KOPT-K1 (cell line): ENCODE measurements around the gene XCL2.
"Not testable (repeated sequence)": the region's sequence is repeated elsewhere in the genome, so short reads cannot be mapped to it uniquely, and the experiment has no call there.

Experiments
- H3K27ac ChIP-seq: fragments of 200-600 bp; sonication (generic); 2 replicates; pipeline ENCODE4 v1.5.1; 2016; ENCODE audit warnings: antibody characterized with exemption, mild to moderate bottlenecking, low read depth, low read length; ENCODE audit not compliant: poor library complexity, severe bottlenecking
- H3K36me3 ChIP-seq: fragments of 200-600 bp; sonication (generic); 2 replicates; pipeline ENCODE4 v1.5.1; 2017; ENCODE audit warnings: antibody characterized with exemption, mild to moderate bottlenecking, low read length, moderate library complexity; ENCODE audit not compliant: insufficient read depth
- H3K9me3 ChIP-seq: fragments of 200-600 bp; sonication (generic); 2 replicates; pipeline ENCODE4 v1.5.1; 2017; ENCODE audit warnings: antibody characterized with exemption, low read length, mild to moderate bottlenecking; ENCODE audit not compliant: insufficient read depth, poor library complexity, severe bottlenecking

XCL2 gene, protein sequence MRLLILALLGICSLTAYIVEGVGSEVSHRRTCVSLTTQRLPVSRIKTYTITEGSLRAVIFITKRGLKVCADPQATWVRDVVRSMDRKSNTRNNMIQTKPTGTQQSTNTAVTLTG

DNA sequence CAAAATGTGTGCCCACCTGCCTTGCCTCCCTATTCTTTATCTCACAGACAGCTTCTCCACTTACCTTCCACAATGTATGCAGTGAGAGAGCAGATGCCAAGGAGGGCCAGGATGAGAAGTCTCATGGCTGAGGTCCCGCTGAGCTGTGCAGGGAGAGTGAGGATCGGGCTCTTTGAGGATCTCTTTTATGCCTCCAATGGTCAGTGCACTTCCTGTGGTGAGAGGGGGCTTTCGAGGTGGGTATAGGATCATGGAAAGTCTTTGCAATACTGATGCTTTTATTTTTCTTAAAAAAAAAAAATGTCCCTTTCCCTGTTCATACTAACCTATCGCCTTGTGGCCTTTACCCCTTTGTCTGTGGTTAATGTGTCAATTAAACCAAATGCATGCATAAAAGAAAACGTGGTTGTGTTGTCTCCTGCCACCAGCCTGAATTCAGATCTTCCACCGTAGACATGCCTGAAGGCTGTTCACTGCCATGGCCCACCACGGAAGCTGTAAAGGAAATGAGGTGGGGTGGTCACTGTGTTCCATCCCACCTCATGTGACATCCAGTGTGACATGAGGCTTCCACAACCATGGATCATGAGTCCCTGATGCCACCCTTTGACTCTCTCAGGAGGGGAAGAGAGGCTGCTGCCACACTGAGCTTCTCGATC lies at the start of gene XCL2:
Gene XCL2 (minus strand): TSS at position 158 of the 659 bp plus-strand sequence. CDS start 33 bp downstream, at position 125.
- not testable (repeated sequence) for H3K9me3 ChIP-seq, H3K27ac ChIP-seq, H3K36me3 ChIP-seq

GRCh38 chr1:168591641-168592250 lies 47.9 kb upstream of the XCL2 start:
- Histone ChIP-seq H3K27ac (no peak overlapping the region), H3K9me3 (no peaks in the 10 kb centered on the region), H3K36me3 (no peaks in the 10 kb centered on the region)

- Histone ChIP-seq H3K9me3 (no peaks in the 10 kb centered on the region), H3K27ac (no peak overlapping the region), H3K36me3 (no peaks in the 10 kb centered on the region)
Observed at GRCh38 chr1:168591066-168591465, 47.3 kb upstream of the XCL2 start.

GRCh38 chr1:168589167-168589566 lies 45.4 kb upstream of the XCL2 start:
- no peaks in the 10 kb centered on the region for H3K9me3 ChIP-seq
- no peaks in the 10 kb centered on the region for H3K36me3 ChIP-seq

DNA sequence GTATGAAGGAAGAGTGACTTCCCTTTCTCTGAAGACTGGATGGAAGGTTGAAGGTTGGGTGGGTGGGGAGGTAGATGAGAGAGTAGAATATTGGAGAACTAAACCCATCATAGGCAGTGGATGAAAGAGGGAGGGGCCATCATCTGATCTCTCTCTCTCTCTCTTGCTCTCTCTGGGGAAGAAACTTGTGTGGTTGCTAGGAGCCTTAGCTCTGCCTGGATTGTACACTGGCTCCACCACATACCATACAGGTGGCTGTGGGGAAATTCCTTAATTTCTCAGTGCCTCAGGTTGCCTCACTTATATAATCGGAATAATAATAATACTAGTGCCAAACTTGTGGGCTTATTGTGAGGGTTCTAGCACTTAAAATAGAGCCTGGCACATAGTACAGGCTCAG lies 42.1 kb upstream of the XCL2 start:
- Histone ChIP-seq H3K27ac (no peak overlapping the region), H3K36me3 (no peaks in the 10 kb centered on the region), H3K9me3 (no peaks in the 10 kb centered on the region)

More at GRCh38 chr1:168589167-168589566, 45.4 kb upstream of the XCL2 start:
- H3K27ac ChIP-seq: no peak overlapping the region

GRCh38 chr1:168585191-168585590 lies 41.4 kb upstream of the XCL2 start:
- Histone ChIP-seq H3K9me3 (no peaks in the 10 kb centered on the region), H3K27ac (no peak overlapping the region), H3K36me3 (no peaks in the 10 kb centered on the region)

- H3K9me3 ChIP-seq: no peaks in the 10 kb centered on the region
- no peaks in the 10 kb centered on the region for H3K36me3 ChIP-seq
- H3K27ac ChIP-seq: no peak overlapping the region
Observed at GRCh38 chr1:168583571-168583970, 39.8 kb upstream of the XCL2 start.

DNA sequence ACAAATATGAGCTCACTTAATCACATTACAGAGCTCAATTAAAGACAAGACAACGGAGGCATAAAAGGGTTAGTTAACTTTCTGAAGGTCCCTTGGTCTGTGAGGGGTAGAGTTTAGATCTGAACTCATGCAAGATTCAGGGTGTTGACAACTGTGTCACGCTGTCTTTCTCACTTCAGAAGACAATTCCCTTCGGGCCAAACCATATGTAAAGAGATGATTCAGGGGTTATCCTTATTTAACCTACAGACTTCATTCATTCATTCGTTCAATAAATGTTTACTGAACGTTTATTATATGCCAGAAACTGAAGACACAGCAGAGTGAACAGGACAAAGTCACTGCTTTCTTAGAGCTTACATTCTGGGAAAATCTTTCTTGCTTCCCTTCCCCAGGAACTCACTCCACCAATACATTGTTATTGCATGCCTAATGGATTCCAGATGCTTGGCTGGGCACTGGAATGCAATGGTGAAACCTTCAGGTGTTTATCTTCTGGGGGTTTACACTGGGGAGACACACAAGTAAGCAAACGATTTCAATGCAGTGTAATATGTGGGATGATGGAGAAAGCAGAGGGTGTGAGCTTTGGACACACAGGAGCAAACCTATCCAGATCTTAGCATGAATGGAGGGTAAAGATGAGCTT lies 39.0 kb upstream of the XCL2 start:
- Histone ChIP-seq H3K9me3 (no peaks in the 10 kb centered on the region), H3K27ac (no peak overlapping the region), H3K36me3 (no peaks in the 10 kb centered on the region)

DNA sequence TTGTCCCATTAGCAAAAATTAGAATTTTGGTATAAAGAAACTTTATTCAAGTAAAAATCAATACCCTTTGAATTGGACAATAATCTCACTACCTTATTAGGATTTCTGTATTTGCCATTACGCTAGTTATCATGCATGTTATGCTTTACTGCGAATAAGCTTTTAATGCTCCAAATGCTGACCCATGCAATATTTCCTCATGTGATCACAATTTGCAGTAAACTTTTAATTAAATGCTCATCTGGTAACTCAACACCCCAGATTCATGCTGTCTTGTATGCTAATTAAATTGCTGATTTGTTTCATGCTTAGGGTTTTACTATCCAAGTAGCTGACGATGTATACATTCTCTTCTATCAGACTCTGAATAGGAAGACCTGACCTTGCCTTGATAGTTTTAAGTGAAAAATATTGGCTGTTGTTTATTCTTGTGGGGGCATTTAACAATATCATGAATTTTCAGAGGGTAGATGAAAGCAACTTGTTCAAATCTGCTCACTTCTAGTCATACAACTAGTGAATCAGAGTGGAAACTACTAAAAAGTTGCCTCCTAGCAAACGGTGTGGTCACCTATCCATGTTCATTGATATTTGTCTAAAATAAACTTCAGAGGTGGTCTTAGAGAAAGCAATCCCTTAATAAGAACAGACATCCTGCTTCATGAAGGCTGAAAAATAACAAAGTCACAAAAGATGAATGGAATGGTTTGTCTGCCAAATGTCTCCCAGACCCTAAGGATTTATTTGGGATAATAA lies 38.2 kb upstream of the XCL2 start:
- no peaks in the 10 kb centered on the region for H3K9me3 ChIP-seq
- H3K36me3 ChIP-seq: no peaks in the 10 kb centered on the region
- no peak overlapping the region for H3K27ac ChIP-seq

DNA sequence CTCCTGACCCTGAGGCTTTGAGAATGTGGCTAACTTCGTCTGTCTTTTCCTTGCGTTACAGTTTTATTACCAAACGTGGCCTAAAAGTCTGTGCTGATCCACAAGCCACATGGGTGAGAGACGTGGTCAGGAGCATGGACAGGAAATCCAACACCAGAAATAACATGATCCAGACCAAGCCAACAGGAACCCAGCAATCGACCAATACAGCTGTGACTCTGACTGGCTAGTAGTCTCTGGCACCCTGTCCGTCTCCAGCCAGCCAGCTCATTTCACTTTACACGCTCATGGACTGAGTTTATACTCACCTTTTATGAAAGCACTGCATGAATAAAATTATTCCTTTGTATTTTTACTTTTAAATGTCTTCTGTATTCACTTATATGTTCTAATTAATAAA lies 37.2 kb upstream of the XCL2 start:
- H3K9me3 ChIP-seq, H3K36me3 ChIP-seq, H3K27ac ChIP-seq: not testable (repeated sequence)

DNA sequence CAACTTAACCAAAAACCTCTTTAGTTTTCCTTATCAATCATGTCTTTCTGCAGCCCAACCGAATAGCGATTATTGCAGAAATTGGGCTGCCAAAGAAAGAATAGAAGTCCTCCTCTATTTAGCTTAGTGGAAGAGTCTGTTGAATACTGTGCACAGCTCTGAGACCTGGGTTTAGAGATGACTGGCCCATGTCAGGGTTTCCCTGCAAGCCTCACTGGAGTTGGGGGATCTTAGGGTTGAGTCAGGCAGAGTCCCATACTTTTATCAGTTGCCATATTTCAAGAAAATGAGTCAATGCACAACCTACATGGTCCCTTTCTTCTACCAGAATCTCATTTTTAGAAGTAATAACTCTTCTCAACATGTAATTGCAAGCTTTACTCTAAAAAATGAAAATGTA lies 36.5 kb upstream of the XCL2 start:
- not testable (repeated sequence) for H3K27ac ChIP-seq, H3K36me3 ChIP-seq, H3K9me3 ChIP-seq

DNA sequence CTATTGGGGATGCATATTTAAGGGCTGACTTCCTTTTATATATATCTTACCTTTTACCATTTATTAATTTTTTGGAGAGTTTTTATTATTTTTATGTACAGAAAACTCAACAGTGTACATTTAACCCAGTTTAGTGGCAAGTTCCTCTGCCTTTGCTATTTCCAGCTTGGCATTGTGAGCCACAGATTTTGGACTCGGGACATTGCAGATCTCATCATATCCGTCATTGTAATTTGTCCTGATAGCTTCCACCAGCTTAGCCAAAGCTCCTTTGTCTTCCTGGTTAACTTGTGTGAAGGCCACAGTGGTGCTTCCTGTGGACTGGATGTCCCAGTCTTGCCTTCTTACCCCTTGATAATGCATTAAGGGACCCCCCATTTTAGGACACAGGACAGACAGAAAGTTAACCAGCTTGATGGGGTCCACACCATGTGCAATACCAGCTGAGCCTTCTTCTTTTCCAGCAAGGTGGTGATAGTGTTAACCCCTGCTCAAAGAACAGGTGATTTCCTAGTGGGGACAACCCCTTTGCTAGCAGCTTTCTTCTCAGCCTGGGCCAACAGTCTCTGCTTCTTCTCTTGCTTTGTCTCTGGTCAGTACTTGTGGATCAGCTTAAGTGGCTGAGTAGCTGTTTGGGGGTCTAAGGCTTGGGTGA lies 34.9 kb upstream of the XCL2 start:
- H3K9me3 ChIP-seq, H3K27ac ChIP-seq, H3K36me3 ChIP-seq: not testable (repeated sequence)

- H3K9me3 ChIP-seq, H3K27ac ChIP-seq, H3K36me3 ChIP-seq: not testable (repeated sequence)
Observed at GRCh38 chr1:168576245-168576688, 32.5 kb upstream of the XCL2 start, which contains the start of gene XCL1. Gene XCL1, plus strand, starts transcription at chr1:168576605. Its CDS starts 33 bp downstream, at chr1:168576638.

DNA sequence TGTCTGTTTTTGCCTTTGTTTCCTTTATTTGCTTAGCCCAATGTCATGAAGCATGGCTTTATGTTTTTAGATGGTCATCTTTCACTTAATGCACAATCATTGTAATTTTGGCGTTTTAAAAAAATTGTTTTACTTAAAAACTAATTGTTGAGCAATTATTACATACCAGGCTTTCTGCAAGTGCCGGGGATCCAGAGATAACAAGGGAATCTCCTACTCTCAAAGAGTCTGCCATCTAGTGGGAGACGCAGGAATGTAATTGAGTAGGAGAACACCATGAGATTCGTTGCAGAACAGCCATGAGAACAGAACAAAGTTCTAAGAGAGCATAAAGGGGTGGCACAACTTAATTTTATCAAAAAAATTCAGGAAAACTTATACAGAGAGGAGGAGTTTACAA lies 30.4 kb upstream of the XCL2 start:
- H3K27ac ChIP-seq, H3K36me3 ChIP-seq, H3K9me3 ChIP-seq: not testable (repeated sequence)
